Retinal pigment epithelial cell (primary cell): Measurements from ENCODE around the gene PIGL.

Experiments used
- DNase-seq: peaks from one replicate; pipeline ENCODE4 v3.0.0-alpha.2; 2010; ENCODE audit warnings: low read depth
- H3K4me3 ChIP-seq: 2 replicates; pipeline ENCODE4 v1.5.1; 2011; ENCODE audit warnings: mild to moderate bottlenecking, low read length, control low read depth, moderate library complexity
- TF ChIP-seq, protein P1 (sequence below): conservative IDR thresholded peaks from 2 replicates; pipeline ENCODE4 v1.5.1; 2011; ENCODE audit warnings: low read depth, low read length, control low read depth, inconsistent platforms

The PIGL gene

GRCh38 chr17:16232391-16232790 lies 15.4 kb downstream of the PIGL start:
- TF ChIP-seq, protein P1, sequence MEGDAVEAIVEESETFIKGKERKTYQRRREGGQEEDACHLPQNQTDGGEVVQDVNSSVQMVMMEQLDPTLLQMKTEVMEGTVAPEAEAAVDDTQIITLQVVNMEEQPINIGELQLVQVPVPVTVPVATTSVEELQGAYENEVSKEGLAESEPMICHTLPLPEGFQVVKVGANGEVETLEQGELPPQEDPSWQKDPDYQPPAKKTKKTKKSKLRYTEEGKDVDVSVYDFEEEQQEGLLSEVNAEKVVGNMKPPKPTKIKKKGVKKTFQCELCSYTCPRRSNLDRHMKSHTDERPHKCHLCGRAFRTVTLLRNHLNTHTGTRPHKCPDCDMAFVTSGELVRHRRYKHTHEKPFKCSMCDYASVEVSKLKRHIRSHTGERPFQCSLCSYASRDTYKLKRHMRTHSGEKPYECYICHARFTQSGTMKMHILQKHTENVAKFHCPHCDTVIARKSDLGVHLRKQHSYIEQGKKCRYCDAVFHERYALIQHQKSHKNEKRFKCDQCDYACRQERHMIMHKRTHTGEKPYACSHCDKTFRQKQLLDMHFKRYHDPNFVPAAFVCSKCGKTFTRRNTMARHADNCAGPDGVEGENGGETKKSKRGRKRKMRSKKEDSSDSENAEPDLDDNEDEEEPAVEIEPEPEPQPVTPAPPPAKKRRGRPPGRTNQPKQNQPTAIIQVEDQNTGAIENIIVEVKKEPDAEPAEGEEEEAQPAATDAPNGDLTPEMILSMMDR, result no peak
- DNase-seq, result no peak
- H3K4me3 ChIP-seq, result no peak overlapping the region

DNA sequence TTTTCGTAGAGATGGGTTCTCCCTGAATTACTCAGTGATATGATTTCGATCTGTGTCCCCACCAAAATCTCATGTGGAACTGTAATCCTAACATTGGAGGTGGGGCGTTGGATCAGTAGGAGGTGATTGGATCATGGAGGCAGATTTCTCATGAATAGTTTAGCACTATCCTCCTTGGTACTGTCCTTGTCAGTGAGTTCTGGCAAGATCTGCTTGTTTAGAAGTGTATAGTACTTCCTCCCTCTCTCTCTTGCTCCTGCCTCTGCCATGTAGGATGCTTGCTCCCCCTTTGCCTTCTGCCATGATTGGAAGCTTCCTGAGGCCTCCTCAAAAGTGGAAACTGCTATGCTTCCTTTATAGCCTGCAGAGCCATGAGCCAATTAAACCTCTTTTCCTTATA lies 22.9 kb downstream of the PIGL start:
- TF ChIP-seq, protein P1, result no peak
- no peak for DNase-seq
- no peak overlapping the region for H3K4me3 ChIP-seq

DNA sequence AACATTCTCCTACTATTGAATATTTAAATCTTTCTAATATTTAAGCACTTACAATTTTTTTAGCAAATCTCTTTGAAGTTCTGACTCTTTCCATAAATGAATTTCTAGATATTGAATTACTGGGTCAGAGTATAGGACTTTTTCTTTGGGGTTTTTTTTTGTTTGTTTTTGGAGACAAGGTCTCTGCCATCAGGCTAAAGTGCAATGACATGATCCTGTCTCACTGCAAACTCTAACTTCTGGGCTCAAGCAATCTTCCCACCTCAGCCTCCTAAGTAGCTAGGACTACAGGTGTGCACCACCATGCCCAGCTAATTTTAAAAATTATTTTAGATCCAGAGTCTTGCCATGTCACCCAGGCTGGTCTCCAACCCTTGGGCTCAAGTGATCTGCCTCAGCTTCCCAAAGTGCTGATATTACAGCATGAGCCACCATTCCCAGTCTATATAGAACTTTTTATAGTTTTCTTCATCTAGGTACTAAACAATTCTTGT lies 24.9 kb downstream of the PIGL start:
- no peak overlapping the region for H3K4me3 ChIP-seq
- TF ChIP-seq, protein P1, result no peak
- DNase-seq, result no peak

- H3K4me3 ChIP-seq, result no peak overlapping the region
- TF ChIP-seq, protein P1, result no peak
- DNase-seq, result no peak
These were observed 26.4 kb downstream of the PIGL start for GRCh38 chr17:16243385-16243784.

DNA sequence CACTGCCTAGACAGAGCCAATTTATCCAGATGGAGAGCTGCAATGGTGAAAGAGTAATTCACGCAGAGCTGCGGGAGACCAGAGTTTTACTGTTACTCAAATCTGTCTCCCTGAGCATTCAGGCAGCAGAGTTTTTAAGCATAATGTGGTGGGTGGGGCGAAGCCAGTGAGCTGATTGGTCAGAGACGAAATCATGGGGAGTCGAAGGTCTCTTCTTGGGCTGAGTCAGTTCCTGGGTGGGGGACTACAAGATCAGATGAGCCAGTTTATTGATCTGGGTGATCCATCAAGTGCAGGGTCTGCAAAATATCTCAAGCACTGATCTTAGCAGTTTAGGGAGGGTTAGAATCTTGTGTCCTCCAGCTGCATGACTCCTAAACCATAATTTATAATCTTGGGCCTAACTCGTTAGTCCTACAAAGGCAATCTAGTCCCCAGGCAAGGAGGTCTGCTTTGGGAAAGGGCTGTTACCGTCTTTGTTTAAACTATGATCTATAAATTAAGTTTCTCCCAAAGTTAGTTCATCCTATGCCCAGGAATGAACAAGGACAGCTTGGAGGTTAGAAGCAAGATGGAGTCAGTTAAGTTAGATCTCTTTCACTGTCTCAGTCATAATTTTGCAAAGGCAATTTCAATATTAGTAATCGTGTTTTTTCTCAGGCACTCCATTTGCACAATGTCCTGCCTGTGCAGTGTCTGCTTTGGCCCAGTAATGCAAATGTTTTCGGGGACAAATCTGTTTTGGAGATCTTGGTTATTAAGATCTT lies 27.0 kb downstream of the PIGL start:
- TF ChIP-seq, protein P1, result no peak
- DNase-seq, result no peak

DNA sequence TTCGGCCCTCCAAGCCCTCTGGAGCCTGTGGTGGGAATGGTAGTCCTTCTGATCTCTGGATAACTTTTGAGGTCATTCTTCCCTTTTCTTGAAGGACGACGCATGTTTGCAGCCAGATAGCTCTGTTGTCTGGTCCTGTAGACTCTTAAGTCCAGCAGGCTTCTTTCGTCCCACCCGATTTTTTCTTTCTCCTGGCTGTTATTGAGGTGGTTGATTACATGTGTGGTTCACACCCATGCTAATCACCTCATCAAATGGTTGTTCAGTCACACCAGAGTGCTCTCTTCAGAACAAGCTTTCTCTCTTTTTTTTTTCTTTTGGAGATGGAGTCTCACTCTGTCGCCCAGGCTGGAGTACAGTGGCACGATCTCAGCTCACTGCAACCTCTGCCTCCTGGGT lies 30.6 kb downstream of the PIGL start:
- no peak for DNase-seq
- TF ChIP-seq, protein P1, result no peak
- no peak overlapping the region for H3K4me3 ChIP-seq

More for the DNA sequence above, 27.0 kb downstream of the PIGL start:
- H3K4me3 ChIP-seq, result no peak overlapping the region

- no peak for DNase-seq
- H3K4me3 ChIP-seq, result no peak overlapping the region
- TF ChIP-seq, protein P1, result no peak
These were observed 33.6 kb downstream of the PIGL start for GRCh38 chr17:16250635-16251034.
